ENCODE data around the gene MAGI1. TPM values are rescaled to one million over a fixed set of nuclear protein-coding genes. Genes with fewer than 3 reads are reported as not detected.

Gene MAGI1
- total RNA-seq, 3 donors from 2014 or later: 22.1 to 94.4 (median 70.5) TPM

DNA sequence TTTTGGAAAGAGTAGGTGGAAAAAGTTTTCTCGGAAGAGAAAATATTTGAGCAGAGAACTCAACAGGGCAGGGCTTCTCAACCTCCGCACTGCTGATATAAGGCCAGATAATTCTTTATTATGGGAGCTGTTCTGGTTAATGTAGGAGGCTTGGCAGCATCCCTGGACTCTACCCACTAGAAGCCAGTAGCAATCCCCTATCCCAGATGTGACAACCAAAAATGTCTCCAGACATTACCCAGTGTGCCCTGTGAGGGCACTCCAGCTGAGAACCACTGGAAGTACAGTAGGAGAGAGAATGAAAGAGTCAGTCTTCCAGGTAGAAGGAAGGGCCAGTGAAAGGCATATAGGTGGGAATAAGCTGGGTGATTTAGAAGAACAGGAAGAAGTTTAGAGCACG lies 703.1 kb downstream of the MAGI1 start:
- TF ChIP-seq, protein P1, sequence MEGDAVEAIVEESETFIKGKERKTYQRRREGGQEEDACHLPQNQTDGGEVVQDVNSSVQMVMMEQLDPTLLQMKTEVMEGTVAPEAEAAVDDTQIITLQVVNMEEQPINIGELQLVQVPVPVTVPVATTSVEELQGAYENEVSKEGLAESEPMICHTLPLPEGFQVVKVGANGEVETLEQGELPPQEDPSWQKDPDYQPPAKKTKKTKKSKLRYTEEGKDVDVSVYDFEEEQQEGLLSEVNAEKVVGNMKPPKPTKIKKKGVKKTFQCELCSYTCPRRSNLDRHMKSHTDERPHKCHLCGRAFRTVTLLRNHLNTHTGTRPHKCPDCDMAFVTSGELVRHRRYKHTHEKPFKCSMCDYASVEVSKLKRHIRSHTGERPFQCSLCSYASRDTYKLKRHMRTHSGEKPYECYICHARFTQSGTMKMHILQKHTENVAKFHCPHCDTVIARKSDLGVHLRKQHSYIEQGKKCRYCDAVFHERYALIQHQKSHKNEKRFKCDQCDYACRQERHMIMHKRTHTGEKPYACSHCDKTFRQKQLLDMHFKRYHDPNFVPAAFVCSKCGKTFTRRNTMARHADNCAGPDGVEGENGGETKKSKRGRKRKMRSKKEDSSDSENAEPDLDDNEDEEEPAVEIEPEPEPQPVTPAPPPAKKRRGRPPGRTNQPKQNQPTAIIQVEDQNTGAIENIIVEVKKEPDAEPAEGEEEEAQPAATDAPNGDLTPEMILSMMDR (IDR thresholded peaks at IDR 0.05): no peak
- no peak for TF ChIP-seq POLR2AphosphoS5 (IDR thresholded peaks at IDR 0.05)
- no peak for TF ChIP-seq POLR2A (IDR thresholded peaks at IDR 0.05)
- H3K9me3 ChIP-seq: no peaks in the 10 kb centered on the region
- no peak overlapping the region for H3K27ac ChIP-seq
- no peaks in the 10 kb centered on the region for H3K27me3 ChIP-seq
- no peak for DNase-seq (ENCODE audit: low spot score in 2 of 2)
- H3K4me3 ChIP-seq: no peak overlapping the region
- no peaks in the 10 kb centered on the region for H3K4me1 ChIP-seq
- intact Hi-C loops (cut with DNase I; ENCODE audit: low total_unique reads): no loop called here
- H3K36me3 ChIP-seq: no peaks in the 10 kb centered on the region

DNA sequence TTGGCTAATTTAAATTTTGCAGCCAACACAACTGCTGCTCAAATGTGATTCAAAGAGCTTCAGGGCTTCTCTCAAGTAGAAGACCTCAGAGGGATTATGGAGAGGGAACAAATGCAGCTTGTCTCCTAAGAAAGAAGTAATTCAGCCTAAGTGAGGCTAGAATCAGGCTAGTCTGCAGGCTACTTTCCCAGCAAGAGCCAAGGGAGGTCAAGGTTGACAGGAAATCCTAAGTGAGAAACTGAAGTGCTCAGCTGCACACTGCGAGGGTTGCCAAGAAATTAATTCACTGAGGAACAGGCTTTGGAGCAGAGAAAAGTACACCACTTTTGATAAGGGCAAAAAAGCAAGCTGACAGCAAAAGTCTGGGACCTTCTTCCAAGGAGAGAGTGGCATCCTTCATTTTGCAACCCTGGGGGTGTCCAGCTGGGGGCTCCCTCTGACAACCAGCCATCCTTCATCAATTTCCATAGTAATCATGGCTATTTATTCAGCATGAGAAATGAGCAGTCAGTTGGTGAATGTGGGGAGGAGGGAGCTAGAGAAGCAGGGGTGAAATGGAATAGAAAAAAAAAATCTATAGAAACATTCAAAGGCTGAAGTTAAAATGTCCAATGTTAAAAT lies 704.6 kb downstream of the MAGI1 start:
- DNase-seq (ENCODE audit: low spot score in 2 of 2): no peak
- Histone ChIP-seq H3K4me1 (no peaks in the 10 kb centered on the region), H3K27ac (no peak overlapping the region), H3K4me3 (no peak overlapping the region), H3K9me3 (no peaks in the 10 kb centered on the region), H3K36me3 (no peaks in the 10 kb centered on the region), H3K27me3 (no peaks in the 10 kb centered on the region)
- intact Hi-C loops (cut with DNase I; ENCODE audit: low total_unique reads): no loop called here
- TF ChIP-seq, protein P1 (IDR thresholded peaks at IDR 0.05): no peak
- TF ChIP-seq POLR2A (IDR thresholded peaks at IDR 0.05): no peak
- TF ChIP-seq POLR2AphosphoS5 (IDR thresholded peaks at IDR 0.05): no peak

DNA sequence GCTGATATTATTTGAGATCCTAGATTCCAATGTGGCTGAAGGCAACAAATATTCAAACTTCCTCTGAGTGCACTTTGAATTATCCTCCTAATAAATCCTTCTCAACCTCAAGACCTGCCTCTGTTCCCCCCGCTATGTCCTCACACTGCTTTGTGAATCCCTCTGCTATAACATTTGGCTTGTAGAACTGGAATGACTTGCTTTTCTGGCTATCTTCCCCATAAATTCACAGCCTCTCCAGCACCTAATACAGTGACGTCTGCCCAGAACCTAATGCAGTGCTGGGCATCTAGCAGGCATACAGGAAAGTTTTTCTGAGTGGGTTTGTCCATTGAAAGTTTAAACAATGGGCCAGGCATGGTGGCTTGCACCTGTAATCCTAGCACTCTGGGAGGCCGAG lies 707.0 kb downstream of the MAGI1 start:
- intact Hi-C loops (cut with DNase I; ENCODE audit: low total_unique reads): no loop called here
- no peaks in the 10 kb centered on the region for H3K4me1 ChIP-seq
- H3K36me3 ChIP-seq: no peaks in the 10 kb centered on the region
- no peak overlapping the region for H3K4me3 ChIP-seq
- no peaks in the 10 kb centered on the region for H3K27me3 ChIP-seq
- no peak for TF ChIP-seq POLR2A (IDR thresholded peaks at IDR 0.05)
- TF ChIP-seq, protein P1 (IDR thresholded peaks at IDR 0.05): no peak
- no peak for TF ChIP-seq POLR2AphosphoS5 (IDR thresholded peaks at IDR 0.05)
- H3K27ac ChIP-seq: no peak overlapping the region
- no peak for DNase-seq (ENCODE audit: low spot score in 2 of 2)
- no peaks in the 10 kb centered on the region for H3K9me3 ChIP-seq

DNA sequence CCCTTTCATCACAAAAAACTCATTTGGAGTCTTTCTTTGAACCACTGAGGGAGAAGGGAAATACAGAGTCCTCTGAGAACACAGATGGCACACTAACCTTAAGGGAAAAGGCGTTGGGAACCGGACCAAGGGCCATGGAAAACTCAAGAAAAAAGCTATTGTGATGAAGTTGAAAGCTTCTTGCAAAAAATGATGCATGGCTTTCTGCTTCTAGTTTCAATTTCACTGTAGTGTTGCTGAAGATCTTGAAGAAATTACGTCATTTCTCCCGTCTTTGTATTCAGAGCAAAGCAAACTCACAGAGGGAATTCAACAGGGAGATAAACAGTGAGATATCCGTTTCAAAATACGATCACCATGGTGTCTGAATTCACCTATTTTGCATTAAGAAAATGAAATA lies 708.6 kb downstream of the MAGI1 start:
- TF ChIP-seq, protein P1 (IDR thresholded peaks at IDR 0.05): no peak
- no peak for TF ChIP-seq POLR2A (IDR thresholded peaks at IDR 0.05)
- no peak for TF ChIP-seq POLR2AphosphoS5 (IDR thresholded peaks at IDR 0.05)
- intact Hi-C loops (cut with DNase I; ENCODE audit: low total_unique reads): no loop called here

DNA sequence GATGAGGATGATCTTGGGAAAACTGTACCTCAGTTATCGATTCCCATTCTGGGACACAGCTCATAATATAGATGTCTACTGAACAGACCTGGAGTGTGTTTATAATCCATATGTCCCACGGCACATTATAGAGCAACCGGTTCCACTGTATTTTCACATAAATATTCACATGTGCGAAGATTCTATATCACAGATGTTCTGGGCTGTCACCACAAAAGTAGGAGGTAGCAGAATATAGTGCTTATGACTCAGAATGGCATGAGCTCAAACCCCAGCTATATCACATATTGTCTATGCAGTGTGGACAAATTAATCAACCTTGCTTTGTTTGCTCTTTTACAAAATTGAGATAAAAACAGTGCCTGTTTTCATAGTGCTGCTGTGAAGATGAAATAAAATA lies 710.6 kb downstream of the MAGI1 start:
- Histone ChIP-seq H3K27ac (no peak overlapping the region), H3K9me3 (no peaks in the 10 kb centered on the region), H3K27me3 (no peaks in the 10 kb centered on the region), H3K4me3 (no peak overlapping the region), H3K36me3 (no peaks in the 10 kb centered on the region), H3K4me1 (no peaks in the 10 kb centered on the region)
- TF ChIP-seq, protein P1 (IDR thresholded peaks at IDR 0.05): no peak
- TF ChIP-seq POLR2AphosphoS5 (IDR thresholded peaks at IDR 0.05): no peak
- no peak for TF ChIP-seq POLR2A (IDR thresholded peaks at IDR 0.05)
- intact Hi-C loops (cut with DNase I; ENCODE audit: low total_unique reads): no loop called here
- no peak for DNase-seq (ENCODE audit: low spot score in 2 of 2)

More for the DNA sequence above, 708.6 kb downstream of the MAGI1 start:
- H3K27ac ChIP-seq: no peak overlapping the region
- DNase-seq (ENCODE audit: low spot score in 2 of 2): no peak
- no peaks in the 10 kb centered on the region for H3K9me3 ChIP-seq
- H3K4me1 ChIP-seq: no peaks in the 10 kb centered on the region
- H3K27me3 ChIP-seq: no peaks in the 10 kb centered on the region
- no peak overlapping the region for H3K4me3 ChIP-seq
- H3K36me3 ChIP-seq: no peaks in the 10 kb centered on the region

Data from breast epithelium (tissue), 4 donors.